GM21825 (cell line): ENCODE results near the gene COBL.

Experiments
- ATAC-seq: cut with Tn5 transposase; IDR thresholded peaks from one replicate; pipeline ENCODE4 v1.9.1; 2021; ENCODE audit warnings: mild to moderate bottlenecking, moderate library complexity; ENCODE audit not compliant: unreplicated experiment

COBL gene

DNA sequence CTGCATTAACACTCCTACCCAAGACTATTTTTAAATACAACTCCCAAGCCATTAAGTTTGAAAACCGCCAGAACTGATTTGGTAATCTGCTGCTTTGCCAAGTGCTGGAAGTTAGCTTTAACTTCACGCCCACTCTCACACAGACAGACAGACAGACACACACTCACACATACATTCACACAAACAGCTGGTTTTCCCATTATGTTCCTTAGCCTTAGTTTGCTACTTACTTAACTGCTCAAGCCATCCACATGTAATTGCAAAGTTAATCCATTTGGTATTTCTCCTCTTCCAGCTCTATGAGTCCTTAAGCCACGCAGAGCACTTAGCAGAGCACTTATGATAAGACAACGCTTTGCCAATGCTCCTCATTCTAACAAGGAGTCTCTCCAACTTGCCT, 8.3 kb downstream of the COBL start:
- ATAC-seq, result no peak

GRCh38 chr7:51307651-51308210, 8.9 kb downstream of the COBL start:
- no peak for ATAC-seq

GRCh38 chr7:51306761-51307160, 9.8 kb downstream of the COBL start:
- no peak for ATAC-seq

DNA sequence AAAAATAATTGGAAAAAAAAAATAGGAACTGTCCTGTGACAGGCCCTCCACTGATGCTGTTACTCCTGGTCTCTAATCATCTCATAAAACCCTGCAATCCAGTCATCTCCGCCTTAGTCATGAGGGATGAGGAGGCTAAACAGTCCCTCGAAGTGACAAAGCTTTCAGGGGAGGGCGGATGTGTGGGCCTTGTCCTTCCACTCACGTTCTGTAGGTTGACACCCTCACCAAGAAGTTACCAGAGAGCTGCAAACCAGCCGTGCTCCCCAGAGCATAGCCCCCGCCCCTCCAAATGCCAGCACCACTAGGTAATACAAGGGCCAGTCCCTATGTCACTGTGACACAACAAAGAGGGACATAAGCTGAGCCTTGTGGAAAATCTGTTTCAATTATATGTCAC, 11.9 kb downstream of the COBL start:
- no peak for ATAC-seq

- ATAC-seq, result no peak
Measured at GRCh38 chr7:51303142-51303525, 13.5 kb downstream of the COBL start.

- no peak for ATAC-seq
Measured at GRCh38 chr7:51301806-51302205, 14.8 kb downstream of the COBL start.

GRCh38 chr7:51300762-51301674, 15.6 kb downstream of the COBL start:
- ATAC-seq, result no peak

DNA sequence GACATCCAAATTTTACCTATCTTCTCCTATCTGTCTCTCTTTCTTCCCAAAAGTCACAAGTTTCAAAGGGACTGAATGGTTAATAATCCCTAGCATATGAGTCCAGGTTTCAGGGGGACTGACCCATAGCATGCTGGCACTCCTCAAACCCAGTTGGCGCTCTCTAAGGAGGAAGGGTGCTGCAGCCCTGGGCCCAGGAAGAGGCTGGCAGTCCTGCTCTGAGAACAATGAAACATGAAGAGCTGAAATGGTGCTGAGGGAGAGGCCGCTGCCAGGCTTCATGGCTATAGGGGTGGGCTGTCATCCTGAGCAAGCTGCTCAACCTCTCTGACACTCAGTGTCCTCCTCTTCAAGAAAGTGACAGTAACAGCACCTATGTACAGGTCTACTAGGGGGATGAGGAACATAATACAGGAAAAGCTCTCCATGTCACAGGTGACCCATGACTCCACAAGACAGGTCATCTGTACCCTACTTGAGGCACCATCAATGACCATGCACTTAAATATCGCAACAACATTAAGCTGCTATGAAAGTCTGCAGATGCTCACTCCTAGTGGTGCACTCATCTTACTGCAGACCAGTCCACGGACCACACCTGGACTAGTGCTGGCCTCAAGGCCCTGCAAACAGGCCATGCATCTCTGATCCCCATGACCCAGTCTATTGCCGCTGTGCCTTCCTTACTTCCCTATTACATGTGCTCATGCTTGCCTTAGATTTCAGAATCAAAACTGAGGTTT, 17.0 kb downstream of the COBL start:
- ATAC-seq, result no peak

DNA sequence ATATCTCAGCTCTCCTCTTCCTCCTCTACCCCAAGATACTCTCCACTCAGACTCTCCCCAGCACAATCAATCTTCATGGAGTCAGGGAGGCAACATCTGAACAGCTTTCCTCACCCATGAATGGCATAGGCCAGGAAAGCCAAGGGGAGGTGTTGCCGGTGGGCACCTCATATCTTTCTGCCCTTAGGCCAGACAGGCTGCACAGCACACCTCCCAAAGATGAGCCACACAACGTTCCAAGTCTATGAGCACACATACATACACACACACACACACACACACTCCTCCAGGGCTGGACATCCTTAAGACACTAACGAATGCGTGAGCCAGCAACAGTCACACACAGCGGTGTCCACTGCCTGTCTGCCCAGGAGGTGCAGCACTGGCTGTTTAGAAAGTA, 17.7 kb downstream of the COBL start:
- ATAC-seq, result no peak

GRCh38 chr7:51297986-51298385, 18.6 kb downstream of the COBL start:
- ATAC-seq, result no peak

GRCh38 chr7:51295440-51296245, 21.0 kb downstream of the COBL start:
- no peak for ATAC-seq

DNA sequence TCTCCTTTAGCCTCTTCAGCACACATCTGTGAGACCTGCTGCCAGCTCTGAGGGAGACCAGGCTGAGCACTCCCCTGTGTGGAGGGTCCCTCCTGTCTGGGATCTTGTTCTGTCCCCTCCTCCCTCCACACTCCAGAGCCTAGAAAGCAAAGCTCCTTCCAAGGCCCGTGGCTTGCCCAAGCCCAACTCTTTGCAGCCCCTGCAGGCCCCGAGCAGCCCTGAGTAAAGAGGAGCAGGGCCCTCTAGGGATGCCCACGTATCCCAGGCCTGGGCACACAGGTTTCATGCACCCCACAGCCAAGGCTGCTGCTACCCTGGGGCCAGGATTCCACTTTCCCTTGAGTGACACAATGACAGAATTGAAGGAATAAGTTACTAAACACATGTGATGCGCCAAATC, 24.0 kb downstream of the COBL start:
- no peak for ATAC-seq

- no peak for ATAC-seq
Measured at GRCh38 chr7:51290702-51291540, 25.7 kb downstream of the COBL start.

DNA sequence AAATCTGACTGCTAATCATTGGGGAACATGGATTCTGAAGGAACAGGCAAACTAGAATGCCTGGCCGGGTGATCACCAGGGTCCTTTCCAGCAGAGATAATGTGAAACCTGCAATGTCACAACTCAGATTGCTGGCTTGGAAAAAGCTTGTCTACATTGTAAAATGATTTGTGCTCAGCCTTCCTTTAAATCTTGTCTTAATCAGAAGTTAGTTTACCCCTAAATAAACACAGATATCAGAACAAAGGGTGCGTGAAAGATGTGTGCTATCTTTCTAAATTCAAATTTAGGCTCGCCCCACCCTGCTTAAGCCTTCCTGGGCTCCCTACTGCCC, 26.3 kb downstream of the COBL start:
- ATAC-seq, result no peak

DNA sequence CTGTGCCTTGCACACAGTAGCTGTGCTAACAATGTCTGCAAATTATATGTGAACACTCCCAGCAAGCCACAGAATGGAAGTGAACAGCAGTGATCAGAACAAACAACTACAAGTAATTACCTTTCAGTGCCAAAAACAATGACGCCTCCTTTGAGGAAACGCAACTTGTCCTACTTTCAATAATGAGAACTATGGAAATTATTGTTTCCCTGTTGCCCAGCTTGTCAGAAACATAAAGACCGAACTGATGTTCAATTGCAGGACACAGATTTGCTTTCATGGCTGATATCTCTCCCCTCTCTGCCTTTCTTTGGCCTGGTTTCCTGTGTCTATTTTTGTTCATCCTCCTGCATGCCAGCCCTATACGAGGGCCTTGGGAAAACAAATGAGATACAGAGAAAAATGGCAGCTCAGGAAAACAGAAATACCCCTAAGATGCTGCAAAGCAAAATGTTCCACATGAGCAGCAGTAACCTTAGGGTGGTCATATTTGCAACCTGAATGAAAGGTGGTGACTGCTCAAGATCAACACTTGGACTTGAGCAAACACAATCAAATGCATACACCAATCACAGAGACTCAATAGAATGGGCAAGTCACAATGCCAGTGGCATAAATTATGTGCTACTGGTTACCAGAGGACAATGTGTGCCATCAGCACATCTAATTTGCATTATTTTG, 26.8 kb downstream of the COBL start:
- ATAC-seq, result no peak

GRCh38 chr7:51288896-51289622, 27.6 kb downstream of the COBL start:
- no peak for ATAC-seq

DNA sequence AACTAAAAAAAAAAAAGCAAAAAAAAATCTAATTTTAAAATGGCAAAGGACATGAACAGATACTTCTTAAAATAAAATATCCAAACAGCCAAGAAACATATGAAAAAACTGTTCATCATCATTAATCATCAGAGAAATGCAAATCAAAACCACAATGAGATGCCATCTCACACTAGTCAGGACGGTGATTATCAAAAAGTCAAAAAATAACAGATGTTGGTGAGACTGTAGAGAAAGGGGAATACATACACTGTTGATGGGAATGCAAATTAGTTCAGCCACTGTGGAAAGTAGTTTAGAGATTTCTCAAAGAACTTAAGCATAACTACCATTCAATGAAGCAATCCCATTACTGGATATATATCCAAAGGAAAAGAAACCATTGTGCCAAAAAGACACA, 30.2 kb downstream of the COBL start:
- no peak for ATAC-seq

DNA sequence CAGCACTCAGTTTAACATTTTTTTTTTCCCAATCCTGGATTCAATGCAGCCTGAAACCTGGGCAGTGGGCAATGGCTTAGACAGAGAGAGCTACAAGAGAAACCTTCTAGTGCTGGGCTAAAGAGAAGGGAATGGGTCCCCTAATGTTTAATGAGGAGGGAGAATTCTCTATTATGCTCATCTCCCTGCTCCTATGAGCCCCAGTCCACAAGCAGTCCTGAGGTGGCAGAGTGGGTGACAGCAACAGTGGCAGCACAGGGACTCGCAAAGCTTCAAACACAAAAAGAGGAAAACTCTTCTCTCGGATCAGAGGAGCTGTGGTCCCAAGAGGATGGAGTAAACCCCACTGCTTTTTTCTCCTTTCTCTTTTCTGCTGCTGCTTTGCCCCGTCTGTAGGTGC, 36.5 kb downstream of the COBL start:
- no peak for ATAC-seq

DNA sequence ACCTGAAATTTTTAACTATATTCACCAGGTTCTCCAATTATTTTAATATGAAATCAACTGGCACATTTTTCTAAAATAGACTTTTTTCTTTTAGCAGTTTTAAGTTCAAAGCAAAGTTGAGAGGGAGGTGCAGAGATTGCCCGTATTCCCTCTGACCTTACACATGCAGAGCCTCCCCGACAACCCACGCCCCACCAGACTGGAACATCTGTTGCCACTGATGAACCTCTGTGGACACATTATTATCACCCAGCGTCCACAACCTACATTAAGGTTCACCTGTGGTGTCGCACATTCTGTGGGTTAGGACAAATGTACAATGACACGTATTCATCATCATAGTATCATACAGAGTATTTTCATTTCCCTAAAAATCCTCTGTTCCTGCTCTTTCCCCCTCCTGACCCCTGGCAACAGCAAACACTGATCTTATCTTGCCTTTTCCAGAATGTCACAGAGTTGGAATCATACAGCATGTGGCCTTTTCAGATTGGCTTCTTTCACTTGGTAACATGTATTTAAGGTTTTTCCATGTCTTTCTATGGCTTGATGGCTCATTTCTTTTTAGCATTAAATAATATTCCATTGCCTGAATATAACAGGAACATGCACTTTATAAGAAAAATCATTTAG, 37.1 kb downstream of the COBL start:
- ATAC-seq, result no peak
